DOHH2 (cell line): ENCODE results near the gene IFIT3.

Experiments used
- EZH2phosphoT487 ChIP-seq: fragments of 200-600 bp; sonication (generic); IDR thresholded peaks from 2 replicates; pipeline ENCODE4 v1.6.1; 2017; ENCODE audit warnings: borderline replicate concordance, mild to moderate bottlenecking, antibody characterized with exemption, low read length, moderate library complexity, mixed read lengths
- TF ChIP-seq, protein P1 (sequence below): fragments of 200-600 bp; sonication (generic); IDR thresholded peaks from one replicate; pipeline ENCODE4 v1.5.1; 2014; ENCODE audit warnings: antibody characterized with exemption, mild to moderate bottlenecking, low read depth, low read length; ENCODE audit not compliant: poor library complexity, severe bottlenecking

DNA sequence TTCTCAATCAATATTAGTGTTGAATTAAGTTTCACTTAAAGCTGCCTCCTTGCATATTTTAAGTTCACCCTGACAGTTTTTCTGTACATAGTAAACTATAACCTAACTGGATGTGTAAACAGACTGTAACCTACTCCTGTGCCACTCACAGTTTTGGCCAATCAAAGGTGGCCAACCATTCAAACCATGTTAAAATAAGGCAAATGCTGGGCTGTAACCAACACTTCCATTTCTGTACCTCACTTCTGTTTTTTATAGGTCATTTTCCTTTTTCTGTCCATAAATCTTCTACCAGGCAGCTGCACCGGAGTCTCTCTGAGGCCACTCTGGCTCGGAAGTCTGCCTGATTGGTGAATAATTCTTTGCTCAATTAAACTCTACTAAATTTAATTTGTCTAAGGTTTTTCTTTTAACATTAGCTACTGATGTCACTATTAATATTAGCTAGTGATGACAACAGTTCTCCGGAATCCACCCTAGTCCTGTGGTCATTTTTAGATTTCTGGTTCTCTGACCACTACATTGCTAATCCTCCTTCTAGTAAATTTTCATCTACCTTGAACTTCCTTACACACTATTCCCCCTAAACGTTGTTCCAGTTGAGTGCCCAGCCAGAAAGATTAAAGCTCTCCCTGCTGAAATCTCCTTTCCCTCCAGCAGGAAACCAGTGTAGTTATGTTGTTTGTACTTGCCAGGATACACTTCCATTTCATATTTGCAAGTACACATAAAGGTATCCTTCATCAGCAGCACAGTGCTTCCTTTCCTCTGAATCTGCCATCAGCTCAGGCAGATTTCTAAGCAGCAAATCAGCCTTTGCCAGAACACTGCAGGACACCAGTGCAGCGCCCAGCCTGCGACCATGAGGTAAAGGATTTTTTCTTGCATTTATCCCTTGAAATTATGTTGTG is 44.5 kb upstream of the IFIT3 start:
- TF ChIP-seq, protein P1, sequence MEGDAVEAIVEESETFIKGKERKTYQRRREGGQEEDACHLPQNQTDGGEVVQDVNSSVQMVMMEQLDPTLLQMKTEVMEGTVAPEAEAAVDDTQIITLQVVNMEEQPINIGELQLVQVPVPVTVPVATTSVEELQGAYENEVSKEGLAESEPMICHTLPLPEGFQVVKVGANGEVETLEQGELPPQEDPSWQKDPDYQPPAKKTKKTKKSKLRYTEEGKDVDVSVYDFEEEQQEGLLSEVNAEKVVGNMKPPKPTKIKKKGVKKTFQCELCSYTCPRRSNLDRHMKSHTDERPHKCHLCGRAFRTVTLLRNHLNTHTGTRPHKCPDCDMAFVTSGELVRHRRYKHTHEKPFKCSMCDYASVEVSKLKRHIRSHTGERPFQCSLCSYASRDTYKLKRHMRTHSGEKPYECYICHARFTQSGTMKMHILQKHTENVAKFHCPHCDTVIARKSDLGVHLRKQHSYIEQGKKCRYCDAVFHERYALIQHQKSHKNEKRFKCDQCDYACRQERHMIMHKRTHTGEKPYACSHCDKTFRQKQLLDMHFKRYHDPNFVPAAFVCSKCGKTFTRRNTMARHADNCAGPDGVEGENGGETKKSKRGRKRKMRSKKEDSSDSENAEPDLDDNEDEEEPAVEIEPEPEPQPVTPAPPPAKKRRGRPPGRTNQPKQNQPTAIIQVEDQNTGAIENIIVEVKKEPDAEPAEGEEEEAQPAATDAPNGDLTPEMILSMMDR, result no peak
- TF ChIP-seq EZH2phosphoT487, result no peak
